SH-SY5Y (cell line): ENCODE data around the gene RAD21L1.

Experiments
- GATA2 ChIP-seq: IDR thresholded peaks from 2 replicates; pipeline ENCODE4 v1.6.1; 2011; ENCODE audit warnings: mild to moderate bottlenecking, low read depth, low read length
- GATA3 ChIP-seq: IDR thresholded peaks from 2 replicates; pipeline ENCODE4 v1.6.1; 2011; ENCODE audit warnings: low read depth, mild to moderate bottlenecking, low read length, moderate library complexity

GRCh38 chr20:1245578-1245977 lies 19.7 kb downstream of the RAD21L1 start:
- TF ChIP-seq GATA2: no peak
- TF ChIP-seq GATA3: no peak
